Measurements from ENCODE around the gene PIGX. TPM values are rescaled to one million over a fixed set of nuclear protein-coding genes. Genes with fewer than 3 reads are reported as not detected.
A peak's percentile ranks its signal among the peaks of the same experiment; 100 is the strongest.

The PIGX gene
- 13.7 and 23.8 TPM in 2 replicates for total RNA-seq

DNA sequence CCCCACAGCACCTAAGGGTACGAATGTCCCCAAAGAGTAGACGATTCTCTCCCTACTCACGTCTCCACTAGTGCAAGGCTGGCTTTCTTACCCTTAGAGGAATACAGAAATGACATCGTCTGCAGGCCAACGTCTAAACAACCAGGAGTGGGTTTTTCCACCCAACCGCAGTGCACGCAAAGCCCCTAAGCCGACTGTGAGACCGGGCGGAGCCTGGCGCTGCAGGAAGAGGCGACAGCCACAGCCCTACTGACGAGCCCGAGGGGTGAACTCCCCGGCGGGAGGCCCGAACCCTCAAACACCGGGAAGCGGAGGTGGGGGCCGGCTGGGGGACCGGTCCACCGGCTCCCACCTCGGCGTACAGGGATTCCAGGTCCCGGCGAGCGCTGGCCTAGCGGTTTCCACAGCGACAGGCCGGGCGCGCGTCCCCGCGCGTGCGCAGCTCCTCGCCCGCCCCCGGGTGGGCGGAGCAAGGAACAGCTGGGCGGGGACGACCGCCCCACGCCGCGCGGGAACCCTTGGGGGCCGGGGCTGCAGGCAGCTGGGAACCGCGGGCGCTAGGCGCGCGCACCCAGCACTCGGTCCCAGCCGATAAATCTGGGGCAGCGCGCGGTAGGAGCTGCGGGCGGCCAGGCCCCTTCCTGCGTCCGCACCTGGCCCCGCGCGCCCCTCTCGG, at the start of gene PIGX, which contains the start of gene CEP19:
TSS of gene PIGX (plus strand) at position 540 of the 676 bp plus-strand sequence.
TSS of gene CEP19 (minus strand) at position 413 of the 676 bp plus-strand sequence. CDS start 3,593 bp downstream, outside the sequence.

DNA sequence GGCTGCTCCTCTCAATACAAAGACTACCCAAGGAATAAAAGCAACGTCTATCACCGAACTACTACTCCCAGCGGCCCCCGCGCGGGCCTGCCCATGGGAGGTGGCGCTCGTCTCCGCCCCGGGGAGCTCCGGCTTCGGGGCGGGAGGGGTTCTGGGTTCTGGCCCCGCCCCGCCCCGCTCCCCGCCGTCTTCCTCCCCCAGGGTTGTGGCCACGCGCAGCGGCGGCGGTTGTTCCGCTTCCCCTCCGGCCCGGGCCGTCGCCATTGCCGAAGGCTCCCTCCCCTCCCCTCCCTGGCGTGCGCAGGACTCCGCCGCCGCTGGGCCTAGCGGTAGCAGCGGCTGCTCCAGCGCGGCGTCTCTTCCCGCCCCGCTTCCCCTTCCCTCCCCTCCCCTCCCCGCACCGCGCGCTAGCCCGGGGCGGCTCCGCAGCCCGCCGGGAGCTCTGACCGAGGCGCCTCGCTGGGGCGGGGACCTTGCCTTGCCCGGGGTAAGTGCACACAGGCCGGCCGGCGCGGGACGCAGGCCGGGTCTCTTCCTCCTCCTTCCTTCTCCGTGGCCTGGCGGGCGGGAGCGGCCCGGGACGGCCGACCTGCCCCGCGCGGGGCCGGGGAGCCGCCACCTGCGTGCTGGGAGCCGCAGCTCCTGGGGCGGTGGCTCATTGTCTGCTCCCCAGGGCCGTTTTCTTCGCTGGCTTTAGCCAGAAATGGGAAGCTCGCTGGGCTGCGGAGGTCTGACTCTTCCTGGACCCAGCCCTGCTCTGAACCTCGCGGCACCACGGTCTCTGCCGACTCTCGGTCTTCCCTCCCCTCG, 27.7 kb downstream of the PIGX start, which contains the start of gene PAK2:
TSS of gene PAK2 (plus strand) at position 187 of the 810 bp plus-strand sequence. CDS start 42,790 bp downstream, outside the sequence.

Small RNA genes lying within 50 kb of the gene (small RNA-seq; reads per million reads assigned to genes)
- gene RNU4-89P, result not detected
- 0.82 reads per million, percentile 51 among the genes with 10 or more reads in this experiment for gene RNU6-42P
- not detected for gene RNU6-646P

Other genes starting within 250 kb of the PIGX start
- 20.3 and 27.0 TPM in 2 replicates for gene RNF168, start 208.6 kb upstream of the PIGX start, total RNA-seq
- gene SMCO1, start 197.0 kb upstream of the PIGX start, total RNA-seq, result not detected in 2 replicates
- gene WDR53, start 143.8 kb upstream of the PIGX start, total RNA-seq, result 6.0 and 6.2 TPM in 2 replicates
- 10.8 and 16.6 TPM in 2 replicates for gene FBXO45, start 143.7 kb upstream of the PIGX start, total RNA-seq
- gene NRROS, start 72.7 kb upstream of the PIGX start, total RNA-seq, result 12.7 and 13.0 TPM in 2 replicates
- 1.3 and 2.3 TPM in 2 replicates for gene CEP19, start 127 bp upstream of the PIGX start, total RNA-seq
- 67.6 and 72.5 TPM in 2 replicates for gene PAK2, start 27.5 kb downstream of the PIGX start, total RNA-seq
- 42.5 and 54.0 TPM in 2 replicates for gene SENP5, start 155.5 kb downstream of the PIGX start, total RNA-seq
- gene NCBP2, start 230.2 kb downstream of the PIGX start, total RNA-seq, result 49.2 and 49.6 TPM in 2 replicates